NCI-H2196 (cell line): Measurements from ENCODE around the gene DIDO1.

Experiments
- DNase-seq: peaks from one replicate; lab custom pipeline; 2025; ENCODE audit not compliant: unreplicated experiment; lab: John Stamatoyannopoulos, UW

The DIDO1 gene

GRCh38 chr20:62837790-62838127 lies 88.5 kb downstream of the DIDO1 start:
- DNase-seq: no peak

GRCh38 chr20:62836967-62837490 lies 89.3 kb downstream of the DIDO1 start:
- DNase-seq: no peak

- no peak for DNase-seq
Measured at GRCh38 chr20:62835931-62836861, 90.1 kb downstream of the DIDO1 start.

- DNase-seq: no peak
Measured at GRCh38 chr20:62834967-62835730, 91.2 kb downstream of the DIDO1 start.

- DNase-seq: peak; percentile 40
Measured at GRCh38 chr20:62832951-62833391, 93.3 kb downstream of the DIDO1 start.

- peak; percentile 84 for DNase-seq
Measured at GRCh38 chr20:62832212-62832922, 93.9 kb downstream of the DIDO1 start.

- DNase-seq: no peak
Measured at GRCh38 chr20:62831854-62832211, 94.5 kb downstream of the DIDO1 start.

- DNase-seq: no peak
Measured at GRCh38 chr20:62831361-62831788, 94.9 kb downstream of the DIDO1 start.

GRCh38 chr20:62830821-62831220 lies 95.5 kb downstream of the DIDO1 start:
- DNase-seq: no peak

GRCh38 chr20:62830251-62830650 lies 96.1 kb downstream of the DIDO1 start:
- no peak for DNase-seq

GRCh38 chr20:62829231-62830230 lies 96.8 kb downstream of the DIDO1 start:
- DNase-seq: no peak

GRCh38 chr20:62828511-62829230 lies 97.6 kb downstream of the DIDO1 start:
- no peak for DNase-seq

GRCh38 chr20:62828051-62828450 lies 98.3 kb downstream of the DIDO1 start:
- no peak for DNase-seq
